GM23338 (cell line): ENCODE measurements around the gene ZSCAN9. TPM values are rescaled to one million over a fixed set of nuclear protein-coding genes. Genes with fewer than 3 reads are reported as not detected.
A peak's percentile ranks its signal among the peaks of the same experiment; 100 is the strongest.

Experiments
- ATAC-seq: fragments of 200-7000 bp; cut with Tn5 transposase; 3 replicates; pipeline ENCODE4 v1.9.1; 2020
- DNase-seq: peaks from one replicate; pipeline ENCODE4 v3.0.0-alpha.2; 2015; ENCODE audit warnings: low spot score
- H2AFZ ChIP-seq: fragments of 200-600 bp; sonication (generic); 2 replicates; pipeline ENCODE4 v1.8.0; 2016; ENCODE audit warnings: antibody characterized with exemption, mild to moderate bottlenecking, moderate library complexity
- H3F3A ChIP-seq: fragments of 200-600 bp; sonication (generic); replicated peaks from 2 replicates; pipeline ENCODE4 v1.8.0; 2017; ENCODE audit warnings: antibody characterized with exemption, mixed run types, low read depth
- H3K27ac ChIP-seq: fragments of 200-600 bp; sonication (generic); 2 replicates; pipeline ENCODE4 v1.6.1; 2016; ENCODE audit warnings: low read depth
- H3K27me3 ChIP-seq: fragments of 200-600 bp; sonication (generic); 2 replicates; pipeline ENCODE4 v1.8.0; 2016; ENCODE audit warnings: mild to moderate bottlenecking, mixed run types, moderate library complexity; ENCODE audit not compliant: insufficient read depth
- H3K36me3 ChIP-seq: fragments of 200-600 bp; sonication (generic); 2 replicates; pipeline ENCODE4 v1.8.0; 2016; ENCODE audit warnings: mild to moderate bottlenecking; ENCODE audit not compliant: insufficient read depth
- H3K4me1 ChIP-seq: fragments of 200-600 bp; sonication (generic); 2 replicates; pipeline ENCODE4 v1.8.0; 2016; ENCODE audit warnings: mild to moderate bottlenecking, moderate library complexity; ENCODE audit not compliant: insufficient read depth
- H3K4me2 ChIP-seq: fragments of 200-600 bp; sonication (generic); 2 replicates; pipeline ENCODE4 v1.7.1; 2017; ENCODE audit warnings: mixed run types
- H3K4me3 ChIP-seq: fragments of 200-600 bp; sonication (generic); 2 replicates; pipeline ENCODE4 v1.6.1; 2016; ENCODE audit warnings: mixed run types
- H3K79me2 ChIP-seq: fragments of 200-600 bp; sonication (generic); replicated peaks from 2 replicates; pipeline ENCODE4 v1.8.0; 2017; ENCODE audit warnings: mild to moderate bottlenecking; ENCODE audit not compliant: insufficient read depth
- H3K9me2 ChIP-seq: fragments of 200-600 bp; sonication (generic); 2 replicates; pipeline ENCODE4 v1.8.0; 2017; ENCODE audit not compliant: insufficient read depth
- H4K20me1 ChIP-seq: fragments of 200-600 bp; sonication (generic); replicated peaks from 2 replicates; pipeline ENCODE4 v1.8.0; 2017; ENCODE audit warnings: mild to moderate bottlenecking; ENCODE audit not compliant: insufficient read depth
- H3K27ac Mint-ChIP-seq: 2 replicates; pipeline ENCODE4 v1.8.0; 2020; ENCODE audit warnings: inconsistent platforms, mild to moderate bottlenecking, moderate library complexity, mixed read lengths
- H3K27me3 Mint-ChIP-seq: 3 replicates; pipeline ENCODE4 v1.8.0; 2022; ENCODE audit warnings: low read depth, mild to moderate bottlenecking, moderate library complexity, mixed read lengths, inconsistent platforms; ENCODE audit not compliant: insufficient read depth, poor library complexity
- H3K36me3 Mint-ChIP-seq: 3 replicates; pipeline ENCODE4 v1.8.0; 2021; ENCODE audit warnings: low read depth, mild to moderate bottlenecking, inconsistent platforms, moderate library complexity, mixed read lengths
- H3K4me1 Mint-ChIP-seq: 3 replicates; pipeline ENCODE4 v1.8.0; 2020; ENCODE audit warnings: mild to moderate bottlenecking, inconsistent platforms, mixed read lengths
- H3K4me3 Mint-ChIP-seq: 3 replicates; pipeline ENCODE4 v1.8.0; 2021; ENCODE audit warnings: moderate library complexity, mild to moderate bottlenecking, inconsistent platforms, mixed read lengths
- H3K9me3 Mint-ChIP-seq: 3 replicates; pipeline ENCODE4 v1.8.0; 2020; ENCODE audit warnings: moderate library complexity, mild to moderate bottlenecking, inconsistent platforms, mixed read lengths
- CREB1 ChIP-seq: fragments of 250-450 bp; sonication (Bioruptor Pico); IDR thresholded peaks from 2 replicates; pipeline ENCODE4 v1.5.0; 2020; ENCODE audit warnings: low read depth, mild to moderate bottlenecking, moderate library complexity
- CTCF ChIP-seq, 2 experiments: fragments of 200-600 bp in 1 of 2; sonication (generic) in 1 of 2; conservative IDR thresholded peaks; 2 replicates each; pipeline versions ENCODE4 v1.5.1 to v1.6.1; 2016 to 2017; ENCODE audit warnings: antibody characterized with exemption in 2 of 2, low read depth in 2 of 2, mild to moderate bottlenecking in 2 of 2, moderate library complexity in 1 of 2
- EZH2phosphoT487 ChIP-seq: fragments of 200-600 bp; sonication (generic); IDR thresholded peaks from one replicate; pipeline ENCODE4 v1.8.1; 2018; ENCODE audit warnings: antibody characterized with exemption; ENCODE audit not compliant: unreplicated experiment
- JUNB ChIP-seq: IDR thresholded peaks from one replicate; pipeline ENCODE4 v1.6.1; 2016; ENCODE audit warnings: antibody characterized with exemption; ENCODE audit not compliant: unreplicated experiment
- NANOG ChIP-seq: IDR thresholded peaks from 2 replicates; pipeline ENCODE4 v1.6.1; 2016; ENCODE audit warnings: antibody characterized with exemption, borderline replicate concordance
- POLR2AphosphoS5 ChIP-seq: IDR thresholded peaks from 2 replicates; pipeline ENCODE4 v1.6.1; 2016; ENCODE audit warnings: antibody characterized with exemption, low read depth
- REST ChIP-seq: IDR thresholded peaks from one replicate; pipeline ENCODE4 v1.6.1; 2018; ENCODE audit warnings: antibody characterized with exemption; ENCODE audit not compliant: unreplicated experiment
- ZNF331 ChIP-seq: fragments of 250-450 bp; sonication (Bioruptor Pico); IDR thresholded peaks from 2 replicates; pipeline ENCODE4 v1.5.0; 2020; ENCODE audit warnings: low read depth, mild to moderate bottlenecking, moderate library complexity
- polyA plus RNA-seq: library from polyadenylated mRNA; unstranded; fragments of >200 nt; fragmentation: Nextera tagmentation; extraction: Ambion mirVana; gene quantifications from 2 replicates; pipeline ENCODE4 v1.2.1, GENCODE V29; 2016
- total RNA-seq: library from RNA; depleted of rRNA; stranded (reverse); fragments of >200 nt; shearing (Covaris generic); gene quantifications from 2 replicates; pipeline ENCODE4 v1.2.3, GENCODE V29; 2014

ZSCAN9 gene
- total and polyA plus RNA-seq, 2 experiments from 2014 or later, result 10.0 to 10.9 TPM

GRCh38 chr6:28203201-28203600 lies 21.9 kb upstream of the ZSCAN9 start:
- DNase-seq, result peak; percentile 88

More at GRCh38 chr6:28203201-28203600, 21.9 kb upstream of the ZSCAN9 start:
- Mint-ChIP-seq H3K27me3 (peaks cover 39% of the 10 kb centered on the region), H3K9me3 (peaks cover 5% of the 10 kb centered on the region; the same call in 1 of the 3 replicates), H3K4me1 (peaks cover 3% of the 10 kb centered on the region; the same call in 2 of the 3 replicates), H3K4me3 (no peak overlapping the region), H3K27ac (no peak overlapping the region), H3K36me3 (no peaks in the 10 kb centered on the region; the same call in 2 of the 3 replicates)
- peaks cover 79% of the 10 kb centered on the region for H3K27me3 ChIP-seq
- no peaks in the 10 kb centered on the region for H3F3A ChIP-seq
- TF ChIP-seq CREB1 (CRISPR knock-in tag) (no peak), CTCF (conservative IDR thresholded peaks at IDR 0.05; ENCODE audit: low read depth in 2 of 2) (no peak), REST (no peak), ZNF331 (CRISPR knock-in tag) (no peak), POLR2AphosphoS5 (no peak), EZH2phosphoT487 (no peak), NANOG (no peak), JUNB (no peak)
- H4K20me1 ChIP-seq, result peaks cover 5% of the 10 kb centered on the region; the same call in 1 of the 2 replicates
- 0 out of 2 replicates have a peak, but pooled peaks cover 7% of the 10 kb centered on the region for H3K9me2 ChIP-seq
- peak; percentile 54 for ATAC-seq
- H3K79me2 ChIP-seq, result no peaks in the 10 kb centered on the region
- H3K4me3 ChIP-seq, result no peak overlapping the region
- no peak overlapping the region for H2AFZ ChIP-seq
- no peaks in the 10 kb centered on the region for H3K4me1 ChIP-seq
- H3K4me2 ChIP-seq, result no peak overlapping the region
- no peak overlapping the region for H3K27ac ChIP-seq
- H3K36me3 ChIP-seq, result no peaks in the 10 kb centered on the region
